ENCODE results near the gene ACOX2.

The ACOX2 gene

DNA sequence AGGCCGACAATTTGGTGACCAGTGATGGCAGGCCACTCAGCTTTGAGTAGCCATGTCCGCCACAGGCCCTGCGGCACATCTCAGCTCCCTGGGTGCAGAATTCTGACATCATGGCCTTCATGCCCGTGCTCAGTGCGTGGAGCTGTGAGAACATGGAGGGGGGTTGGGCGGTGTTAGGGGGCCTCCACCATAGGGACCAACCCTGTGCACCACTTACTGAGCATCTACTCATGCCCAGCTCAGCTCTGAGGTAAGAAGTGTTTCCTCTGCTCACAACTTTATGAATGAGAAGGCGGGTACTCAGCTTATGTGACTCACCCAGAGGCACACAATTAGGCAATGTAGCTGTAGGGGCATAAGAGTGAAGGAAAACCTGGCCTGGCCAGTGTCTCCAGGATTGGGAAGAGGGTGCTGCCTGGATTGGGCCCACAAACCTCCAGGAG is 10.5 kb downstream of the ACOX2 start:
- no peak for DNase-seq
- Histone ChIP-seq H3K9me3 (no peaks in the 10 kb centered on the region), H3K36me3 (no peaks in the 10 kb centered on the region), H3K27me3 (no peaks in the 10 kb centered on the region), H3K4me1 (no peaks in the 10 kb centered on the region), H3K4me3 (ENCODE audit: low read depth, low read length) (no peak overlapping the region)
- TF ChIP-seq, protein P1, sequence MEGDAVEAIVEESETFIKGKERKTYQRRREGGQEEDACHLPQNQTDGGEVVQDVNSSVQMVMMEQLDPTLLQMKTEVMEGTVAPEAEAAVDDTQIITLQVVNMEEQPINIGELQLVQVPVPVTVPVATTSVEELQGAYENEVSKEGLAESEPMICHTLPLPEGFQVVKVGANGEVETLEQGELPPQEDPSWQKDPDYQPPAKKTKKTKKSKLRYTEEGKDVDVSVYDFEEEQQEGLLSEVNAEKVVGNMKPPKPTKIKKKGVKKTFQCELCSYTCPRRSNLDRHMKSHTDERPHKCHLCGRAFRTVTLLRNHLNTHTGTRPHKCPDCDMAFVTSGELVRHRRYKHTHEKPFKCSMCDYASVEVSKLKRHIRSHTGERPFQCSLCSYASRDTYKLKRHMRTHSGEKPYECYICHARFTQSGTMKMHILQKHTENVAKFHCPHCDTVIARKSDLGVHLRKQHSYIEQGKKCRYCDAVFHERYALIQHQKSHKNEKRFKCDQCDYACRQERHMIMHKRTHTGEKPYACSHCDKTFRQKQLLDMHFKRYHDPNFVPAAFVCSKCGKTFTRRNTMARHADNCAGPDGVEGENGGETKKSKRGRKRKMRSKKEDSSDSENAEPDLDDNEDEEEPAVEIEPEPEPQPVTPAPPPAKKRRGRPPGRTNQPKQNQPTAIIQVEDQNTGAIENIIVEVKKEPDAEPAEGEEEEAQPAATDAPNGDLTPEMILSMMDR (IDR thresholded peaks at IDR 0.05; ENCODE audit: low read depth, low read length): no peak

DNA sequence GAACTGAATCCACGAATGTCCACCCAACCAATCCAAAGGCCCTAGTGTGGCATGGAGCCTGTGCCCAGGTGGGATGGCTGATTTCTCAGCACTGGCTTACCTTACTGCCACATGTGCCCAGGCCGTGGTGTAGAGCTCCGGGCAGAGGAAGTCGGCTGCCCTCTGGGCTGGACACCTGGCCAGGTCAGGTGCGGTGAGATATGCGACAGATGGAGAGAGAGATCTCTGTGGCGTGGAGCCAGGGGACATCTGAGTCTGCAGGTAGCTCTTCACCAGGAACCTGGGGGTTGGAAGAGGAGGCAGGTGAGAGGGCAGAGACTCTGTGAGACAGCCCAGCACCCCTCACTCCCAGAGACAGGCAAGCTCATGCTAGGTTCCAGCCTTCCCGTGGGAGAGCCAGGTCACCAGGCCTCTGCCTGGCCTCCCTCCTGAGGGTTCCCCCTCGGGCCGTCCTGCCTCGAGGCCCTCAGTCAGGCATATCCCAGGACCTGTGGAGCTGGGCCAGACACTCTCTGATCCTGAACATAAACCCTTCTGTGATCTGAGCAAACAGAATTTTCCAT is 12.6 kb downstream of the ACOX2 start:
- TF ChIP-seq, protein P1 (IDR thresholded peaks at IDR 0.05; ENCODE audit: low read depth, low read length): no peak
- H3K9me3 ChIP-seq: no peaks in the 10 kb centered on the region
- no peaks in the 10 kb centered on the region for H3K27me3 ChIP-seq
- H3K4me1 ChIP-seq: no peaks in the 10 kb centered on the region
- H3K36me3 ChIP-seq: no peaks in the 10 kb centered on the region
- no peak overlapping the region for H3K4me3 ChIP-seq (ENCODE audit: low read depth, low read length)
- no peak for DNase-seq

DNA sequence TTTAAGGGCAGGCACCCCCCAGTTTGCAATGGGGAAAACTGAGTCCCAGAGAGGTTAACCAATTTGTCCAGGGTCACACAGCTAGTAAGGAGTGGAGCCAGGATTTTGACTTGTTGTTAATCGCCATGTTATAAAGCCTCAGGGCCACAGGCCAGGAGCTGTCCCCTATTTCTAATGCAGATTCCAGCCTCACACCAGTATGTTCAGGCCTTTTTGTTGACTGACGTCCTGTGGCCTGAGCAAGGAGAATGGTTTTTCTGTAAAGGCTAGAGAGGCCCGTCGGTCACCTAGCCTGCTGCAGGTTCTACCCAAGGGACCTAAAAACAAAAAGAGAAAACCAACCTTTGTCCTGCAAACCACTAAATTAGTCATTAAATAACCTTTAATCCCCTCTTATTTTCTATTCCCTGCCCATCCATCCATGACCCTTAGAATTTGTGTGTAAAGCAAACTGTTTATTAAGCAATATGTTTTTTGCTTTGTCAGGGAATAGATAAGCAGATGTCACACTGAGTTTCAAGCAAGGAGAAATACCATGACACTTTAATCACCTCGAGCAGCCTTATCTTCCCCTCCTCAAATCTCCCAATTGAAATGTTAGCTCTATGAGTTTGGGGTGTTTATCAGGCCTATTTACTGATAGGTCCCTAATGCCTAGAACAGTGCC is 14.1 kb downstream of the ACOX2 start:
- no peaks in the 10 kb centered on the region for H3K9me3 ChIP-seq
- TF ChIP-seq, protein P1 (IDR thresholded peaks at IDR 0.05; ENCODE audit: low read depth, low read length): no peak
- DNase-seq: no peak

DNA sequence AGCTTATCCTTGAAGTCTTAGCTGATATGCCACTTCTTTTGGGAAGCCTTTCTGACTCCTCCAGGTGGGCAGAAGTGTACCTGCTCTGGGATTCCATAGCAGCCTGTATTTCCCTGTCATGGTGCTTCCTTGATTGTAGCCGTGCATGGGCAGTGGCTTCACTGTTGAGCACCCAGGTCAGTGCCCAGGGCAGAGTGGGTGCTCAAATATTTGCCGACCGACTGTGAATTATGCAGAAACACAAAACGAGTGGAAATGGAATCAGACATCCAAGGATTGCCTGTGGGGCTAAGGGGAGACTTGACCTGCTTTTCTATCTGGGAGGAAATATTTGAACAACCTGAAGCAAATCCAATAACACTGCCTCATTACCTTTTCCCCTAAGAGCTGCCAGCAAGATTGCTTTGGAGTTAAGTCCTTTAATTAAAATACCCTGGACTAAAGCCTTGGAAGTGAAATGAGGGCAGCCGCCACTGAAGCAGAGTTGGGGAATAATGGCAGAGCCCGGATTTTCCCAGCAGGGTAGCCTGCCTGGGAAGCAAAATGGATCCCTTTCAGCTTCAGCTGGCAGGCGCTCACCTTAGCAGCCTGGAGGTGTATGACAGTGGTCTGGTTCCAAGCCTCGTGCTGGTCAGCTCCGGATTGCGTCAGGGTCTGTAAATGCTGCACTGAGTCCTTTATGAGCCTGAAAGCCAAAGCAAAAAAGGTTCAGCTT is 14.9 kb downstream of the ACOX2 start:
- Histone ChIP-seq H3K36me3 (no peaks in the 10 kb centered on the region), H3K27me3 (no peaks in the 10 kb centered on the region), H3K4me3 (ENCODE audit: low read depth, low read length) (no peak overlapping the region), H3K4me1 (no peaks in the 10 kb centered on the region), H3K9me3 (no peaks in the 10 kb centered on the region)
- TF ChIP-seq, protein P1 (IDR thresholded peaks at IDR 0.05; ENCODE audit: low read depth, low read length): no peak
- DNase-seq: no peak

More for the DNA sequence above, 14.1 kb downstream of the ACOX2 start:
- no peaks in the 10 kb centered on the region for H3K36me3 ChIP-seq
- no peaks in the 10 kb centered on the region for H3K27me3 ChIP-seq
- no peak overlapping the region for H3K4me3 ChIP-seq (ENCODE audit: low read depth, low read length)
- no peaks in the 10 kb centered on the region for H3K4me1 ChIP-seq

DNA sequence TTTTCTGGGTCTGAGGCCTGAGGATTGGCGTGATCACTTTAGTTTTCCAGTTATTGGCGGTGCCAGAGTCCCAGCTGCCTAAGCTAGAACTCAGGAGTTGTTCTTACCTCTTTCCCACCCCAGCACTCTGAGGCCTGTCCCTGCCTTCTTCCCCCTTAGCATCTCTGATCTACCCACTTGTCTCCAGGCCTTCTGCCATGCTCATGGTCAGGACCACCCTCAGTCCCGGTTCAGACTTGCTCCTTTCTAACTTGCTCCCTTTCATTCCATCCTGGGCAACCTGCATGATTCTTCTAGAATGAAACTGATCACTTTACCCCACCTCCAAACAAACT is 15.7 kb downstream of the ACOX2 start:
- H3K9me3 ChIP-seq: no peaks in the 10 kb centered on the region
- DNase-seq: no peak
- H3K27me3 ChIP-seq: no peaks in the 10 kb centered on the region
- TF ChIP-seq, protein P1 (IDR thresholded peaks at IDR 0.05; ENCODE audit: low read depth, low read length): no peak
- H3K36me3 ChIP-seq: no peaks in the 10 kb centered on the region
- no peaks in the 10 kb centered on the region for H3K4me1 ChIP-seq
- no peak overlapping the region for H3K4me3 ChIP-seq (ENCODE audit: low read depth, low read length)

Measured in BE2C (cell line).